OCI-LY1 (cell line): ENCODE measurements around the gene IL6R.

Source experiments
- H2AFZ ChIP-seq: fragments of 200-600 bp; sonication (generic), shearing (Covaris generic); 2 replicates; pipeline ENCODE4 v1.6.0; 2014; ENCODE audit warnings: antibody characterized with exemption, mild to moderate bottlenecking, low read length
- H3F3A ChIP-seq: fragments of 200-600 bp; sonication (generic), shearing (Covaris generic); 2 replicates; pipeline ENCODE4 v1.6.0; 2014; ENCODE audit warnings: mild to moderate bottlenecking, antibody characterized with exemption, low read length, moderate library complexity; ENCODE audit not compliant: insufficient read depth
- H3K27ac ChIP-seq: fragments of 200-600 bp; sonication (generic); 2 replicates; pipeline ENCODE4 v1.5.1; 2014; ENCODE audit warnings: low read length, mixed run types, mild to moderate bottlenecking, low read depth; ENCODE audit not compliant: poor library complexity, severe bottlenecking
- H3K27me3 ChIP-seq: fragments of 200-600 bp; sonication (generic); 2 replicates; pipeline ENCODE4 v1.6.0; 2014; ENCODE audit warnings: antibody characterized with exemption, mild to moderate bottlenecking, low read length, moderate library complexity; ENCODE audit not compliant: insufficient read depth
- H3K36me3 ChIP-seq: fragments of 200-600 bp; sonication (generic); 2 replicates; pipeline ENCODE4 v1.6.1; 2014; ENCODE audit warnings: mild to moderate bottlenecking, antibody characterized with exemption, low read length, moderate library complexity, mixed read lengths; ENCODE audit not compliant: insufficient read depth
- H3K4me1 ChIP-seq: fragments of 200-600 bp; sonication (generic); 2 replicates; pipeline ENCODE4 v1.5.1; 2014; ENCODE audit warnings: mild to moderate bottlenecking, low read length, moderate library complexity; ENCODE audit not compliant: insufficient read depth, severe bottlenecking
- H3K4me2 ChIP-seq: fragments of 200-600 bp; sonication (generic), shearing (Covaris generic); 2 replicates; pipeline ENCODE4 v1.6.1; 2014; ENCODE audit warnings: low read length
- H3K4me3 ChIP-seq: fragments of 200-600 bp; sonication (generic); 2 replicates; pipeline ENCODE4 v1.5.1; 2014; ENCODE audit warnings: low read length, low read depth, mild to moderate bottlenecking, mixed read lengths; ENCODE audit not compliant: poor library complexity, severe bottlenecking
- H3K79me2 ChIP-seq: fragments of 200-600 bp; shearing (Covaris generic); 2 replicates; pipeline ENCODE4 v1.6.1; 2016; ENCODE audit warnings: mixed run types, low read length, mixed read lengths; ENCODE audit not compliant: insufficient read depth
- H3K9ac ChIP-seq: fragments of 200-600 bp; sonication (generic), shearing (Covaris generic); 2 replicates; pipeline ENCODE4 v1.6.1; 2014; ENCODE audit warnings: mild to moderate bottlenecking, low read length, mixed read lengths
- H3K9me2 ChIP-seq: fragments of 200-600 bp; sonication (generic), shearing (Covaris generic); 2 replicates; pipeline ENCODE4 v1.6.1; 2014; ENCODE audit warnings: low read depth, mild to moderate bottlenecking, low read length, mixed read lengths
- H3K9me3 ChIP-seq: fragments of 200-600 bp; shearing (Covaris generic); 2 replicates; pipeline ENCODE4 v1.6.1; 2014; ENCODE audit warnings: low read length, mixed read lengths
- H4K20me1 ChIP-seq: fragments of 200-600 bp; sonication (generic), shearing (Covaris generic); 2 replicates; pipeline ENCODE4 v1.6.0; 2016; ENCODE audit warnings: mild to moderate bottlenecking, low read length; ENCODE audit not compliant: insufficient read depth
- CTCF ChIP-seq: fragments of 200-600 bp; sonication (generic), shearing (Covaris generic); IDR thresholded peaks from 2 replicates; pipeline ENCODE4 v1.5.1; 2017; ENCODE audit warnings: mild to moderate bottlenecking, antibody characterized with exemption, low read length, moderate library complexity, mixed read lengths
- EZH2 ChIP-seq: fragments of 200-600 bp; sonication (generic), shearing (Covaris generic); IDR thresholded peaks from 2 replicates; pipeline ENCODE4 v1.8.0; 2017; ENCODE audit warnings: borderline replicate concordance, mixed run types, mild to moderate bottlenecking, antibody characterized with exemption, low read length, moderate library complexity, mixed read lengths

Gene IL6R

GRCh38 chr1:154416471-154417337 is 11.6 kb downstream of the IL6R start:
- H3K4me2 ChIP-seq: no peak overlapping the region
- H3K9me2 ChIP-seq: no peaks in the 10 kb centered on the region
- H3K36me3 ChIP-seq: no peaks in the 10 kb centered on the region
- no peaks in the 10 kb centered on the region for H3K27me3 ChIP-seq
- no peak overlapping the region for H3K27ac ChIP-seq
- H2AFZ ChIP-seq: no peak overlapping the region
- H3K9ac ChIP-seq: no peak overlapping the region
- no peaks in the 10 kb centered on the region for H4K20me1 ChIP-seq
- no peaks in the 10 kb centered on the region for H3K9me3 ChIP-seq
- no peaks in the 10 kb centered on the region for H3K4me1 ChIP-seq
- no peaks in the 10 kb centered on the region for H3K79me2 ChIP-seq
- no peaks in the 10 kb centered on the region for H3F3A ChIP-seq
- no peak for TF ChIP-seq EZH2
- TF ChIP-seq CTCF: no peak
- H3K4me3 ChIP-seq: no peak overlapping the region

DNA sequence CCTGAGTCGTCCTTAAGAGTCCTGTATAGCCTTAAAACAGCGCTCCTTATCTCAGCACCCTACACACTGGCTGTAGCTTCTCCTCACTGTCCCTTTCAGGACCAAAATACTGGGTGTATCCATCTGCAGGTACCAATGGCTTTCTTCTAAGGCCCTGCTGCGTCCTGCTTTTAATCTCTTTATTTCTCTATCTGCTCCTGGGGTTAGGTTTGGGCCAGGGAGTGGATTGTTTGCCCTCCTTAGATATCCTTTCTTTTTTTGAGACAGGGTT is 12.1 kb downstream of the IL6R start:
- no peak overlapping the region for H2AFZ ChIP-seq
- H3K79me2 ChIP-seq: no peaks in the 10 kb centered on the region
- H3K4me3 ChIP-seq: no peak overlapping the region
- TF ChIP-seq EZH2: no peak
- TF ChIP-seq CTCF: no peak
- H3K9ac ChIP-seq: no peak overlapping the region
- no peak overlapping the region for H3K4me2 ChIP-seq
- H3K36me3 ChIP-seq: no peaks in the 10 kb centered on the region
- H3K9me2 ChIP-seq: no peaks in the 10 kb centered on the region
- no peaks in the 10 kb centered on the region for H4K20me1 ChIP-seq
- no peaks in the 10 kb centered on the region for H3K4me1 ChIP-seq
- no peaks in the 10 kb centered on the region for H3K27me3 ChIP-seq
- no peaks in the 10 kb centered on the region for H3F3A ChIP-seq
- no peak overlapping the region for H3K27ac ChIP-seq
- H3K9me3 ChIP-seq: no peaks in the 10 kb centered on the region

GRCh38 chr1:154418062-154418921 is 13.1 kb downstream of the IL6R start:
- no peaks in the 10 kb centered on the region for H3F3A ChIP-seq
- H3K36me3 ChIP-seq: no peaks in the 10 kb centered on the region
- H3K27me3 ChIP-seq: no peaks in the 10 kb centered on the region
- no peaks in the 10 kb centered on the region for H3K9me2 ChIP-seq
- no peak overlapping the region for H3K9ac ChIP-seq
- H4K20me1 ChIP-seq: no peaks in the 10 kb centered on the region
- no peak overlapping the region for H3K4me2 ChIP-seq
- no peak for TF ChIP-seq EZH2
- TF ChIP-seq CTCF: no peak
- H3K9me3 ChIP-seq: no peaks in the 10 kb centered on the region
- H3K79me2 ChIP-seq: no peaks in the 10 kb centered on the region
- no peak overlapping the region for H2AFZ ChIP-seq
- H3K27ac ChIP-seq: no peak overlapping the region
- no peak overlapping the region for H3K4me3 ChIP-seq
- no peaks in the 10 kb centered on the region for H3K4me1 ChIP-seq
